Gastroesophageal sphincter (tissue), 4 donors: ENCODE data around the gene UNKL. TPM values are rescaled to one million over a fixed set of nuclear protein-coding genes. Genes with fewer than 3 reads are reported as not detected.

Experiments
- ATAC-seq: fragments of 150-250 bp; one replicate; pipeline ENCODE4 v1.9.1; 2016; ENCODE audit warnings: mild to moderate bottlenecking, moderate library complexity
- H3K27ac ChIP-seq, 4 donors: fragments of 200-600 bp; sonication (generic) in 3 of 4; 1 replicate in 3 of 4; 2 replicates in 1 of 4; pipeline ENCODE4 v1.5.1; 2016 to 2019
- H3K27me3 ChIP-seq: fragments of 200-600 bp; sonication (generic); one replicate; pipeline ENCODE4 v1.5.1; 2019
- H3K36me3 ChIP-seq, 2 donors: fragments of 200-600 bp; sonication (generic); one replicate each; pipeline ENCODE4 v1.5.1; 2019; ENCODE audit warnings: control low read depth in 1 of 2
- H3K4me1 ChIP-seq, 3 donors: fragments of 200-600 bp; sonication (generic); 1 replicate in 2 of 3; 2 replicates in 1 of 3; pipeline ENCODE4 v1.5.1; 2016 to 2019; ENCODE audit warnings: control low read depth in 2 of 3
- H3K4me3 ChIP-seq, 2 donors: fragments of 200-600 bp; sonication (generic); one replicate each; pipeline ENCODE4 v1.5.1; 2019; ENCODE audit warnings: mild to moderate bottlenecking in 1 of 2, moderate library complexity in 1 of 2
- H3K9me3 ChIP-seq, 3 donors: fragments of 200-600 bp; sonication (generic); one replicate each; pipeline ENCODE4 v1.5.1; 2017 to 2019; ENCODE audit warnings: control low read depth in 2 of 3
- EP300 ChIP-seq: sonication (generic); formaldehyde crosslinking; IDR thresholded peaks from one replicate; pipeline ENCODE4 v1.6.1; 2017; ENCODE audit warnings: antibody characterized with exemption, mild to moderate bottlenecking
- POLR2A ChIP-seq, 2 donors: fragments of 450-650 bp; IDR thresholded peaks; one replicate each; pipeline ENCODE4 v1.6.1; 2017; ENCODE audit warnings: antibody characterized with exemption in 2 of 2, mild to moderate bottlenecking in 2 of 2, moderate library complexity in 1 of 2
- POLR2AphosphoS5 ChIP-seq: sonication (generic); formaldehyde crosslinking; IDR thresholded peaks from one replicate; pipeline ENCODE4 v1.6.1; 2017; ENCODE audit warnings: antibody characterized with exemption
- WGBS, 2 donors: methylation state at CpG; one replicate each; pipeline ENCODE4 v1.1.5; 2018; ENCODE audit warnings: low coverage in 1 of 2; 5-methylcytosine and 5-hydroxymethylcytosine counted together
- total RNA-seq, 4 donors: library from RNA; depleted of rRNA; stranded (reverse); fragments of >200 nt; gene quantifications; one replicate each; pipeline ENCODE4 v1.1.0, GENCODE V29; 2016
- TF ChIP-seq, protein P1 (sequence below), 4 experiments: fragments of 200-600 bp in 2 of 4; fragments of 450-650 bp in 2 of 4; sonication (generic) in 1 of 4; IDR thresholded peaks; one replicate each; pipeline ENCODE4 v1.5.1; 2017 to 2019; ENCODE audit warnings: antibody characterized with exemption in 4 of 4, mild to moderate bottlenecking in 2 of 4, moderate library complexity in 2 of 4

The UNKL gene
- total RNA-seq, 4 donors from 2014 or later, result 12.3 to 29.4 (median 16.4) TPM

DNA sequence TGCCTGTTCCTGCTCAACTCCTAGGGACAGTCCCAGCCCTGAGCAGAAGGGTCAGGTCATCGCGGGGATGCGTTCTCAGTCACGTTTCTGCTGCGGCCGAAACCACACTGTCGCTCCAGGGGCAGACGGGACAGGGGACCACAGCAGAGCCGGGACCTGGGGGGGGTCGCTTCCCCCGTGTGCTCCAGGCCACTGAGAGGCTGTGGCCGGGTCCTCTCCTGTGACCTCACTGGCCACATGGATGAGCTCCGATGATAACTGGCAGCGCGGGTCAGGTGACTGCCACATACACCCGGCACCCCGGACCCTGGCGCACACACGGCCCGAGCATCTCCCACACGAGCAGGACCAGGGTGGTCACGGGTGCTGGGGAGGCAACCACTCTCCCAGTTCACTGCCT is 50.0 kb downstream of the UNKL start:
- peaks cover 0 to 97% of the 10 kb centered on the region in 2 donors for H3K36me3 ChIP-seq
- no peak for ATAC-seq

DNA sequence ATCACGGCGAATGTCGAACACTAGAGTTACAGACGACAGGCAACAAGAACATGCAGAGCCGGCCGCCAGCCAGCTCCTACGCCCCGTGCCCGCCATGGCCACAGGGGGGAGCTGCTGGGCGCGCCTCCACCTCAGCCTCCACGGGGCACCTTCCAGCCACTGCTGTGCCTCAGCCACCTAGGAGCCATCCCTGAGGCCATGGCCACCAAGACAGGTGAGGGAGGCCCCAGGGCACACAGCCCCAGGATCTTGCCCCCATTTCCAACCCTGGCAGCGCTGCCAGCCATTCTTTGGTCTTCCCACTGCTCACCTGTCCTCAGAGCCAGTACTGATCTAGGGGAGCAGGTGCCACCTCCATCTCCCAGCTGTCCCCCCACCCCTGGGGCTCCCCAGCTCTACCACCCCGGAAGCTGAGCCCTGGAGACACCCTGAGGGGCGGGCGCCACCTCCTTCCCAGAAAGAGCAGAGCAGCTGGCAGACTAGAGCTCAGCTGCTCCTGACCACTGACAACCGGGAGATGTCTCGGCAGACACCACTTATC is 50.9 kb downstream of the UNKL start:
- peaks cover 0 to 97% of the 10 kb centered on the region in 2 donors for H3K36me3 ChIP-seq
- ATAC-seq, result peak; percentile 77
- H3K4me1 ChIP-seq, result no peaks in the 10 kb centered on the region
- H3K4me3 ChIP-seq, result no peak overlapping the region
- no peaks in the 10 kb centered on the region for H3K9me3 ChIP-seq
- TF ChIP-seq POLR2AphosphoS5 (no peak), POLR2A (IDR thresholded peaks at IDR 0.05) (no peak)
- TF ChIP-seq, protein P1, sequence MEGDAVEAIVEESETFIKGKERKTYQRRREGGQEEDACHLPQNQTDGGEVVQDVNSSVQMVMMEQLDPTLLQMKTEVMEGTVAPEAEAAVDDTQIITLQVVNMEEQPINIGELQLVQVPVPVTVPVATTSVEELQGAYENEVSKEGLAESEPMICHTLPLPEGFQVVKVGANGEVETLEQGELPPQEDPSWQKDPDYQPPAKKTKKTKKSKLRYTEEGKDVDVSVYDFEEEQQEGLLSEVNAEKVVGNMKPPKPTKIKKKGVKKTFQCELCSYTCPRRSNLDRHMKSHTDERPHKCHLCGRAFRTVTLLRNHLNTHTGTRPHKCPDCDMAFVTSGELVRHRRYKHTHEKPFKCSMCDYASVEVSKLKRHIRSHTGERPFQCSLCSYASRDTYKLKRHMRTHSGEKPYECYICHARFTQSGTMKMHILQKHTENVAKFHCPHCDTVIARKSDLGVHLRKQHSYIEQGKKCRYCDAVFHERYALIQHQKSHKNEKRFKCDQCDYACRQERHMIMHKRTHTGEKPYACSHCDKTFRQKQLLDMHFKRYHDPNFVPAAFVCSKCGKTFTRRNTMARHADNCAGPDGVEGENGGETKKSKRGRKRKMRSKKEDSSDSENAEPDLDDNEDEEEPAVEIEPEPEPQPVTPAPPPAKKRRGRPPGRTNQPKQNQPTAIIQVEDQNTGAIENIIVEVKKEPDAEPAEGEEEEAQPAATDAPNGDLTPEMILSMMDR (IDR thresholded peaks at IDR 0.05), result peak in 3 of 4 experiments; percentile 57 to 80 (median 58)
- no peaks in the 10 kb centered on the region for H3K27me3 ChIP-seq
- WGBS, 2 donors, result 69% methylated on average over 5 of the region's 18 CpGs; no CpG with 5 or more reads in 1 of the 2 donors
- H3K27ac ChIP-seq, result no peak overlapping the region

More for the DNA sequence above, 50.0 kb downstream of the UNKL start:
- Histone ChIP-seq H3K4me3 (no peak overlapping the region), H3K9me3 (no peaks in the 10 kb centered on the region), H3K27me3 (no peaks in the 10 kb centered on the region), H3K27ac (no peak overlapping the region), H3K4me1 (no peaks in the 10 kb centered on the region)
- no peak for TF ChIP-seq POLR2AphosphoS5
- no peak for TF ChIP-seq POLR2A (IDR thresholded peaks at IDR 0.05)
- no peak for TF ChIP-seq EP300
- TF ChIP-seq, protein P1 (IDR thresholded peaks at IDR 0.05), result no peak
- 100% methylated on average over 3 of the region's 22 CpGs; no CpG with 5 or more reads in 1 of the 2 donors for WGBS, 2 donors

DNA sequence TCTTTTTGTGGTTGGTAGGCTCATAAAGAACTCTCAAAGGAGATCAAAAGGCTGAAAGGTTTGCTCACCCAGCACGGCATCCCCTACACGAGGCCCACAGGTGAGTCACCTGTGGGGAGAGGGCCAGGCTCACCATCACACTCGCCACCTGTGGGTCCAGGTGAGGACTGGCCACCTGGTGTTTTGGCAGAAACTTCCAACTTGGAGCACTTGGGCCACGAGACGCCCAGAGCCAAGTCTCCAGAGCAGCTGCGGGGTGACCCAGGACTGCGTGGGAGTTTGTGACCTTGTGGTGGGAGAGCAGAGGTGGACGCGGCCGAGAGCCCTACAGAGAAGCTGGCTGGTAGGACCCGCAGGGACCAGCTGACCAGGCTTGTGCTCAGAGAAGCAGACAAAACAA is 51.7 kb downstream of the UNKL start:
- no peak for ATAC-seq
- Histone ChIP-seq H3K27ac (no peak overlapping the region), H3K36me3 (peaks cover 0 to 100% of the 10 kb centered on the region in 2 donors), H3K4me1 (peaks cover 0 to 4% (median 0%) of the 10 kb centered on the region in 3 donors), H3K27me3 (no peaks in the 10 kb centered on the region), H3K4me3 (no peak overlapping the region), H3K9me3 (no peaks in the 10 kb centered on the region)
- 65% methylated on average over 2 to 6 of the region's 11 CpGs for WGBS, 2 donors
- TF ChIP-seq POLR2A (IDR thresholded peaks at IDR 0.05), result no peak
- TF ChIP-seq EP300, result no peak
- no peak for TF ChIP-seq POLR2AphosphoS5
- TF ChIP-seq, protein P1 (IDR thresholded peaks at IDR 0.05), result no peak

DNA sequence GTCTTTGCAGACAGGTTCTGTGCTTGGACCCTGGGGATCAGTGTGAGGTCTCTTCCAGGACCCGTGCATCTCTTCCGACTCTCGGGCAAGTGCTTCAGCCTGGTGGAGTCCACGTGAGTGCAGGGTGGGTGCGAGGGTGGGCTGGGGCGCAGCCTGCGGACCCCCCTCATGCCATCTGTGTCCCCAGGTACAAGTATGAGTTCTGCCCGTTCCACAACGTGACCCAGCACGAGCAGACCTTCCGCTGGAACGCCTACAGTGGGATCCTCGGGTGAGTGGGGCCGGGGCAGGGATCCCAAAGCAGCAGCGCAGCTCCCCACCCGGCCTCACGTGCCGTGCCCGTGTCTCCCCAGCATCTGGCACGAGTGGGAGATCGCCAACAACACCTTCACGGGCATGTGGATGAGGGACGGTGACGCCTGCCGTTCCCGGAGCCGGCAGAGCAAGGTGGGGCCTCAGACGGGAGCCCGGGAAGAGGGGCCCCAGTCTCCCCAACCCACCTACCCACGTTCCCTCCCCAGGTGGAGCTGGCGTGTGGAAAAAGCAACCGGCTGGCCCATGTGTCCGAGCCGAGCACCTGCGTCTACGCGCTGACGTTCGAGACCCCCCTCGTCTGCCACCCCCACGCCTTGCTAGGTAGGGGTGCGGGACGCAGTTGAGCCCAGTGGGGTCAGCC is 52.7 kb downstream of the UNKL start:
- Histone ChIP-seq H3K4me3 (no peak overlapping the region), H3K4me1 (peaks cover 0 to 5% (median 0%) of the 10 kb centered on the region in 3 donors), H3K36me3 (peaks cover 0 to 92% of the 10 kb centered on the region in 2 donors), H3K27me3 (no peaks in the 10 kb centered on the region), H3K9me3 (no peaks in the 10 kb centered on the region), H3K27ac (no peak overlapping the region)
- no peak for ATAC-seq
- WGBS, 2 donors, result no CpG with 5 or more reads among the region's 43 CpGs
- TF ChIP-seq EP300, result no peak

DNA sequence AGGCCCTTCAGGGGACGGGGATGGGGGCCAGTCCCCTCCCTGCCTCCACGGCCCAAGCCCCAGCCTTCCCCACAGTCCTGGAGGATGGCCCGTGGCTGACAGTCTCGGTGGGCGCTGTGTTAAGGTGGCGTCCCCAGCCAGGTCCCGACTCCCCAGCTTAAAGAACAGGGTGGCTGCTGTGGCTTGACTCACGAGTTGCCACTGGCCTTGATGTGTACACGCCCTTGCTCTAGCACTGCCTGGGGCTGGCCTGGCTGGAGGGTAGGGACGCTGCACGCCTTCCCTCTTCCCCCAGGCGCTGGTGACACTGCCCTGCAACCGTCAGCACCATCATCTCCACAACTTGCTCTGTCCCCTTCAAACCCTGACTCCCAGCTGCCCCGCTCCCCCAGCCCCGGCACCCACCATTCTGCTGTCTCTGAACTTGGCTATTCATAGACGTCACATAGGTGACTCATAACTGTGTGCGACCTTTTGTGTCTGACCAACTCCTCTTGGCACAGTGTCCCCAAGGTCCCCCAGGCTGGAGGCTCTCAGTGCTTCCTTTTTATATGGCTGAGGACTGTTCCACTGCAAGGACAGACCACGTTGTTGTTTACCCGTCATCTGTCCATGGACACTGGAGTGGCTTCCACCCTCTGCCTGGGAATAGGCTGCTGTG is 56.5 kb downstream of the UNKL start:
- peak; percentile 32 for ATAC-seq
- H3K36me3 ChIP-seq, result peaks cover 0 to 54% of the 10 kb centered on the region in 2 donors

More for the DNA sequence above, 56.5 kb downstream of the UNKL start:
- Histone ChIP-seq H3K4me3 (no peak overlapping the region), H3K4me1 (peaks cover 0 to 41% (median 10%) of the 10 kb centered on the region in 3 donors), H3K27me3 (no peaks in the 10 kb centered on the region), H3K27ac (no peak overlapping the region), H3K9me3 (no peaks in the 10 kb centered on the region)
- 60% methylated on average over 6 of the region's 19 CpGs; no CpG with 5 or more reads in 1 of the 2 donors for WGBS, 2 donors
- TF ChIP-seq, protein P1 (IDR thresholded peaks at IDR 0.05), result no peak
- TF ChIP-seq EP300, result no peak
- no peak for TF ChIP-seq POLR2A (IDR thresholded peaks at IDR 0.05)
- no peak for TF ChIP-seq POLR2AphosphoS5
